Fibroblast of skin of abdomen (primary cell): Measurements from ENCODE around the gene NKX1-1.
"Not testable (repeated sequence)": the region's sequence is repeated elsewhere in the genome, so short reads cannot be mapped to it uniquely, and the experiment has no call there.

Experiments
- DNase-seq: peaks from one replicate; pipeline ENCODE4 v3.0.0-alpha.2; 2013

NKX1-1 gene

DNA sequence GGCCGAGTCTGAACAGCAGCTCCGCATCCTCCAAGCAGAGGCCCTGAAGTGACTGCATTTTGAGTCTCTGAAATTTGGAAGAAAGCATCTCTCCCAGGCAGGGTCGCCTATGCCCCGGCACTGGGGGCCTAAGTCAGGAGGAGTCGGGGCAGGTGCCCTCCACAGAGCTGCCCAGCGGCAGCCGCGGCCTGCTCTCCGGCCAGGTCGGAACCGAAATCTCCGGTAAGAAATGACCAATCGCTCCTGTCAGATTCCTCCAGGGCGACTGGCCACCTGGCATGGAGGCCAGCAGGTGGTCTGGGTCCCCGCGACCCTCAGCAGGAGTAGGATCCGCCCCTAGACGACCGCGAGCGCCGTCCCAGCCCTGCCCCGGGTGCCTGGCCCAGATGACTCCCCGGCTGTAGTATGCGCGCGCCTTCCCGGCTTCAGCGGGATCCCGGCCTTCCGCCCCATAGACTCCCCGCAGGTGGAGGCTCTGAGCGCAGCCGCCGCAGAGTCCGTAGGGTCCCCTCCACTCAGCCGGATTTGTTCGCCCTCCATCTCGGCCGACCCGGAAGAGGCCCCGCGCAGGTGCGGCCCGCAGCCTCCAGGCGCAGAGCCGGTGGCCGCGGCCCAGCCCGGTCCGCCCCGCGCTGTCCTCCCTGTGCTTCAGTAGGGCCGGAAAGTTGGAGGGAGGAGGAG is 1.5 kb downstream of the NKX1-1 start:
- DNase-seq = no peak

DNA sequence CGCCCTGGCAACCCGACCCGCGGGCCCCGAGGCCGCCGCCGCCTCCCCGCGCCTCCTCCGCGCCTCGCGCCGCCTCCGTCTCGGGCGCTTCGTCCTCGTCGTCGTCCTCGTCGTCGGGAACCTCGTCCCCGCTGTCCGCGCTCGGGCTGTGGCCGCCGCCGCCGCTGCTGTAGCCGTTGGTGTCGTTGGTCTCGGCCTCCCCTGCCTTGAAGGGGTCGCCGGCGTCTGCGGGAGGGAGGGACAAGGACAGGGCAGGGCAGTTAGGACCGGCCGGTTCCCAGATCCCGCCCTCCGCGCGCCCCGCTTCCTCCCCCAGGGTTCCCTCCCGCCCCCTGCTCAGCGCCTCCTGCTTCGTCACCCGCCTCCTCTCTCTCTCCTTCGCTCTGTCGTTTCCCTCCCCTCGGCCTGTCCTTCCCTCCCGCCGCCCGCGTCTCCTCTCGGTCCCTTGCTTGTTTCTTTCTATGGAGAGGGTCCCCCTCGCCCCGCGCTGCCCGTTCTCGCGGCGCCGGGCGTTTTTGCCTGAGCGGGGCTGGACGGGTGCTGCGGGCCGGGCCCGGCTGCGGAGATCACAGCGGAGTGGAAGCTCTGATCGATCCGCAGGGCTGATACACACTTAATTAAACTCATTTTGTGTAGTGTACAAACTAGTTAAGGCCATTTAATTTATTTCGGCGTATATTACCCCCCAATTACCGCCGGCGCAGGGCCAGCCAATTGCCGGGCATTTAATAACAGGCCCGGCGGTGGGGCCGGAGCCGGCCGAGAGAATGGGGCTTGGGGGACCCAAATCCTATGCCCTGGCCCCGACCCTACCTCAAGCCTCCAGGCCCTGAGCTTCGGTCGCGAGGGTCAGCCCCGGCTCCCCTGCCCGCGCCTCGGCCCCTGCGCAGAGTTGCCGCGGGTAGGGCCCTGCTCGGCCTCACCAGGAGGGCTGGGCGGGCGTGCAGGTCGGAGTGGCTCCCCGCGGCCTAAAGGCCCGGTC is 2.4 kb downstream of the NKX1-1 start:
- no peak for DNase-seq

GRCh38 chr4:1403177-1403583 is 3.1 kb downstream of the NKX1-1 start:
- no peak for DNase-seq

DNA sequence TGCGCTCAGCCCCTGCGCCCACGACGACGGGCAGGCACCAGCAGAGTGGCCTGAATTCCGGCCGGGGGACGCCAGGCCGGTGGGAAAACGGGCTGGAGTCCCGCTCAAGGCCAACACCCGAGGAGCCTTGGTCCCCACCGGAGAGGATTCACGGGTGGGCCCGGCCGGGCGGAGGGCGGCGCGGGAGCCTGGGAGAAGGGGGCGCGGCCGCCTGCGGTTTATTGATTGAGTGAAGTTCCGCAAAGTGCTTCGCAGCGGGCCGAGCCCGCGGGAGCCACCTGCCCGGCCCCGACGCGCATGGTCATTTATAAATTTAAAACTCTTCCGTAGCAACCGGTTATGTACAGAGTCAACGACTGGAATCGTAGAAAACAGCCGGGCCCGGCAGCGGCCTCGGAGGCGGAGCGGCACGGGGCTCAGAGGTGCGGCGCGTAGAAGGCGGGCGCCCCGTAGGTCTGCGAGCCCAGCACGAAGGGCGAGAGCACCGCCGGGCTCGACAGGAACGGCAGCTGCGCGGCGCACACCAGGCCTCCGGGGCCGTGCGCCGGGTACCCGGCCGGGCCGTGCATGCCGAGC is 3.6 kb downstream of the NKX1-1 start:
- no peak for DNase-seq

- DNase-seq = no peak
These were observed 4.2 kb downstream of the NKX1-1 start for GRCh38 chr4:1402021-1402515.

GRCh38 chr4:1401409-1402020 is 4.7 kb downstream of the NKX1-1 start:
- DNase-seq = no peak

GRCh38 chr4:1400831-1401408 is 5.3 kb downstream of the NKX1-1 start:
- DNase-seq = no peak

- DNase-seq = no peak
These were observed 5.9 kb downstream of the NKX1-1 start for GRCh38 chr4:1400191-1400805.

DNA sequence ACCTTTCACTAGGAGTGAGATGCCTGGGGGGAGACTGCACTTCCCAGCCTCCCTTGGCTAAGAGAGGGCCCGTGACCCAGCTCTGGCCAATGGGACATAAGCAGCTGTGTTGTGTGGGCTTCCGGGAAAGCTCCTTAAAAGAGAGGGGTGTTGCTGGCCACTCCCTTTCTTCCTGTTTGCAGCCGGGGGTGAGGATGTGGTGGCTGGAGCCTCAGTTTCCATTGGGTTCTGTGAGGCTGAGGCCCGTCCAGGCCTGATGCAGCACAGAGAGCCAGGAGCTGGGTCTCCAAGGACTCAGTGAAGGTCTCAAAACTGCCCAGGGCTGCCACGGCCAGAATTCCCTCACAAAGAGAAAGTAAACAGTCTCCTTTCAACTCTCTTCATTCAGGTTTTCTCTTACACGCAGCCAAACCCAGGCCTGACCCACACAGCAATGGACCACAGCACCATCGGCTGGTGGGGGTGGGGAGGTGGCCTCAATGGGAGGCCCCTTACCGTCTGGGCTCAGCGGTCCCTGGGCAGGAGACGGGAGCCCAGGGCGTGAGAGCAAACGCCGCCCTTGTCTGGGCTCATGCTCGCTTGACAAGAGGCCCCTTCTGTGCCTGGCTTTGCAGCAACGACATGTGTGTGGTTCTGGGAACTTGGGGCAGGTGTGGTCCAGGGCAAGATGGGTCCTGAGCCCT is 6.6 kb downstream of the NKX1-1 start:
- DNase-seq = no peak

- DNase-seq = no peak
These were observed 7.3 kb downstream of the NKX1-1 start for GRCh38 chr4:1398681-1399507.

GRCh38 chr4:1396806-1397455 is 9.3 kb downstream of the NKX1-1 start:
- no peak for DNase-seq

DNA sequence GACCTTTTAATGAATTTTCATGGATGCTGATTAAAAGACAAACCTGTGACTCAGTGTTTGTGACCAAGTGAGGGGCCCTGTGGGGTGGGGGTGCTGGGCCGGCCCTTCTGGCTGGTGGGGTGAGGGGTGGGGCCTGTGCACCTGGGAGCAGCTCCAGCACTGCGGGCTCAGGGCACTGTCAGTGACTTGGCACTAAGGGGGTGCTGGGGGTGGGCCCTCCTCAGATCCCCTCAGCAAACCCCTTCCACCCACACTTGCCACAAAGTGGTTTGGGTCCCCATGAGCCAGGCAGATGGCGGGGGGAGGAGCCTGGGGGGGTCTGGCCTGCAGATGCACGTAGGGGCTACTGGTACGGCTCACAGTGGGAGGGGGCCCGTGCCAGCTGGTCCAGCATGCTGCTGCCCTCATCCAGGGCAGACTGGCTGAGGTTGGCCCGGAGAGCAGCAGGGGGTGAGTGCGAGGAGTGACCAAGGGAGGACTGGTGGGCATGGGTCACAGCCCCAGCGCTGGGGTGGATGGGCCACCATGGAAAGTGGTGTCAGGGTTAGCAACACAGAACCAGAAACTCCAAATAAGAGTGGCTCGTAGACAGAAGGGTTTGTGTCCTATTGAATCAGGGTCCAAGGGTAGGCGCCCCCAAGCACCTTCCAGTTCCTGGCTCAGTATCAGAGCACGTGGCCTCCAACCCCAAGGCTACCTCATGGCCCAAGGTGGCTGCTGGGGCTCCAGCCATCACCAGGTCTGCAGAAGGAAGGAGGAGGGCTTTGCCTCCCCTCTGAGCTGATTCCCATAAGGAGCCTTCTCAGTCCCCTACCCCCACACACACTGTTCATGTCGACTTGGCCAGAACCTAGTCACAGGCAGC is 10.1 kb downstream of the NKX1-1 start:
- no peak for DNase-seq

DNA sequence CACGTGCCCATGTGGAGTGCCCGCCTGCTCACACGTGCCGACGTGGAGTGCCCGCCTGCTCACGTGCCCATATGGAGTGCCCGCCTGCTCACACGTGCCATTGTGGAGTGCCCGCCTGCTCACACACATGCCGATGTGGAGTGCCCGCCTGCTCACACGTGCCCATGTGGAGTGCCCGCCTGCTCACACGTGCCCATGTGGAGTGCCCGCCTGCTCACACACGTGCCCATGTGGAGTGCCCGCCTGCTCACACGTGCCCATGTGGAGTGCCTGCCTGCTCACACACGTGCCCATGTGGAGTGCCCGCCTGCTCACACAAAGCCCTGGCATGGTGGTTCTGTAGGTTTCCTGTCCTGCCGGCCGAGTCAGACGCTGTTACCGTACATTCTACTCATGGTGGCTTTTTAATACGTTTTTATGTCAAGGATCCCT is 10.8 kb downstream of the NKX1-1 start:
- DNase-seq = not testable (repeated sequence)

DNA sequence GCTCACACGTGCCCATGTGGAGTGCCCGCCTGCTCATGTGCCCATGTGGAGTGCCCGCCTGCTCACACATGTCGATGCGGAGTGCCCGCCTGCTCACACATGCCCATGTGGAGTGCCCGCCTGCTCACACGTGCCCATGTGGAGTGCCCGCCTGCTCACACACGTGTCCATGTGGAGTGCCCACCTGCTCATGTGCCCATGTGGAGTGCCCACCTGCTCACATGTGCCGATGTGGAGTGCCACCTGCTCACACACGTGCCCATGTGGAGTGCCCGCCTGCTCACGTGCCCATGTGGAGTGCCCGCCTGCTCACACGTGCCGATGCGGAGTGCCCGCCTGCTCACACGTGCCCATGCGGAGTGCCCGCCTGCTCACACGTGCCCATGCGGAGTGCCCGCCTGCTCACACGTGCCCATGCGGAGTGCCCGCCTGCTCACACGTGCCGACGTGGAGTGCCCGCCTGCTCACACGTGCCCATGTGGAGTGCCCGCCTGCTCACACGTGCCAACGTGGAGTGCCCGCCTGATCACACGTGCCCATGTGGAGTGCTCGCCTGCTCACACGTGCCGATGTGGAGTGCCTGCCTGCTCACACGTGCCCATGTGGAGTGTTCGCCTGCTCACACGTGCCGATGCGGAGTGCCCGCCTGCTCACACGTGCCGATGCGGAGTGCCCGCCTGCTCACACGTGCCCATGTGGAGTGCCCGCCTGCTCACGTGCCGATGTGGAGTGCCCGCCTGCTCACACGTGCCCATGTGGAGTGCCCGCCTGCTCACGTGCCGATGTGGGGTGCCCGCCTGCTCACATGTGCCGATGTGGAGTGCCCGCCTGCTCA is 11.5 kb downstream of the NKX1-1 start:
- not testable (repeated sequence) for DNase-seq

- DNase-seq = no peak
These were observed 12.4 kb downstream of the NKX1-1 start for GRCh38 chr4:1393866-1394265.

DNA sequence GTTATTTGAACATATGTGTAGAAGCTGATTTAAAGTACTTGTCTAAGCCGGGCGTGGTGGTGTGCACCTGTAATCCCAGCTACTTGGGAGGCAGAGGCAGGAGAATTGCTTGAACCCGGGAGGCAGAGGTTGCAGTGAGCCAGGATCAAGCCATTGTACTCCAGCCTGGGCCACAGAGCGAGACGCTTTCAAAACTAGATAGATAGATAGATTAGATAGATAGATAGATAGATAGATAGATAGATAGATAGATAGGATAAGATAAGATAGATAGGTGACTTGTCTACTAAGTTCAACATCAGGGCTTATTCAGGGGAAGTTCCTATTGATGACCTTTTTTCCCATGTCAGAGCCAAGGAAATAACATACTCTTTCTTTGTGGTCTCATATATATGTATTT is 12.9 kb downstream of the NKX1-1 start:
- DNase-seq = not testable (repeated sequence)
